ENCODE results near the gene SDK2. TPM values are rescaled to one million over a fixed set of nuclear protein-coding genes. Genes with fewer than 3 reads are reported as not detected.

SDK2 gene
- total and polyA plus RNA-seq, 2 of the 4 experiments (the other 2 are of a cell fraction): under 0.01 to 0.03 TPM

GRCh38 chr17:73516431-73516830, 127.8 kb downstream of the SDK2 start:
- ATAC-seq (ENCODE audit: low read depth): no peak
- intact Hi-C loops (cut with micrococcal nuclease): no loop called here
- WGBS, 2 experiments (ENCODE audit: extremely low coverage in 2 of 2, insufficient read length in 1 of 2): 73% methylated on average over 10 of the region's 11 CpGs; no CpG with 5 or more reads in 1 of the 2 experiments

More at GRCh38 chr17:73516431-73516830, 127.8 kb downstream of the SDK2 start:
- Histone ChIP-seq H4K5ac (ENCODE audit: low read depth, low read length) (no peak overlapping the region), H2BK20ac (ENCODE audit: low read depth, low read length) (no peak overlapping the region), H3K27ac (ENCODE audit: insufficient read depth, low read length) (no peak overlapping the region), H3K4me2 (ENCODE audit: low read depth, low read length) (no peak overlapping the region), H2AFZ (replicated peaks; ENCODE audit: low read length, poor library complexity) (no peak overlapping the region), H4K8ac (ENCODE audit: low read depth in 2 of 2, low read length in 2 of 2) (no peak overlapping the region), H2AK5ac (ENCODE audit: low read depth, low read length) (no peak overlapping the region), H3K9me3 (ENCODE audit: control insufficient read depth, insufficient read depth, low read length) (no peaks in the 10 kb centered on the region), H3K79me1 (ENCODE audit: low read depth in 1 of 2, low read length in 2 of 2) (no peaks in the 10 kb centered on the region), H3K14ac (replicated peaks; ENCODE audit: low read depth, low read length) (no peak overlapping the region), H4K91ac (ENCODE audit: insufficient read depth, low read depth, low read length) (no peak overlapping the region), H2BK15ac (ENCODE audit: low read depth, low read length) (no peak overlapping the region), H3K27me3 (ENCODE audit: control insufficient read depth, insufficient read depth, low read length) (no peaks in the 10 kb centered on the region; the same call in 1 of the 2 replicates), H3K4me1 (ENCODE audit: control insufficient read depth, insufficient read depth, low read length) (no peaks in the 10 kb centered on the region), H3K4me3 (ENCODE audit: insufficient read depth, low read depth, low read length) (no peak overlapping the region), H2AK9ac (replicated peaks; ENCODE audit: low read depth, low read length, poor library complexity) (no peak overlapping the region), H3K18ac (ENCODE audit: low read depth, low read length) (no peak overlapping the region), H2BK120ac (ENCODE audit: low read depth, low read length) (no peak overlapping the region), H4K20me1 (ENCODE audit: insufficient read depth, low read length) (no peaks in the 10 kb centered on the region), H3K9ac (ENCODE audit: low read depth, low read length) (no peak overlapping the region), H3K56ac (ENCODE audit: extremely low read depth, insufficient read depth, low read length) (no peak overlapping the region), H3K4ac (ENCODE audit: low read depth, low read length) (no peak overlapping the region), H2BK5ac (ENCODE audit: low read depth, low read length, poor library complexity, severe bottlenecking) (no peak overlapping the region), H3K9me1 (ENCODE audit: insufficient read depth, low read length) (no peaks in the 10 kb centered on the region), H3K36me3 (ENCODE audit: control insufficient read depth, insufficient read depth, low read length) (no peaks in the 10 kb centered on the region), H3K23ac (ENCODE audit: low read depth, low read length) (no peak overlapping the region)
- POLR2A ChIA-PET (ENCODE audit: unreplicated experiment): no interaction called here
- in situ Hi-C loops (cut with MboI; ENCODE audit: low sequenced_read_pairs) (no loop called here), dilution Hi-C loops (cut with HindIII; ENCODE audit: low sequenced_read_pairs, unreplicated experiment) (no loop called here)
- TF ChIP-seq FOS (IDR thresholded peaks at IDR 0.05; ENCODE audit: low read depth, low read length): no peak
- no peak for TF ChIP-seq ELK1 (IDR thresholded peaks at IDR 0.05; ENCODE audit: borderline replicate concordance, low read depth, low read length)
- TF ChIP-seq RFX5 (IDR thresholded peaks at IDR 0.05; ENCODE audit: low read depth, low read length): no peak
- no peak for TF ChIP-seq RCOR1 (IDR thresholded peaks at IDR 0.05; ENCODE audit: insufficient replicate concordance, low read length)
- TF ChIP-seq MAZ (IDR thresholded peaks at IDR 0.05; ENCODE audit: borderline replicate concordance, low read depth, low read length): no peak
- TF ChIP-seq MXI1 (IDR thresholded peaks at IDR 0.05; ENCODE audit: borderline replicate concordance, low read depth, low read length): no peak
- no peak for TF ChIP-seq CHD1 (IDR thresholded peaks at IDR 0.05; ENCODE audit: low read depth, low read length)
- TF ChIP-seq USF2 (IDR thresholded peaks at IDR 0.05; ENCODE audit: low read depth, low read length): no peak
- no peak for TF ChIP-seq CTCF (conservative IDR thresholded peaks at IDR 0.05; ENCODE audit: low read depth, low read length)
- TF ChIP-seq CEBPB (IDR thresholded peaks at IDR 0.05; ENCODE audit: low read depth, low read length): no peak
- TF ChIP-seq MAFK (IDR thresholded peaks at IDR 0.05; ENCODE audit: low read depth, low read length): no peak
- TF ChIP-seq SMC3 (IDR thresholded peaks at IDR 0.05; ENCODE audit: low read depth, low read length): no peak
- no peak for TF ChIP-seq POLR2A (IDR thresholded peaks at IDR 0.05; ENCODE audit: low read depth, low read length)
- TF ChIP-seq RAD21 (IDR thresholded peaks at IDR 0.05; ENCODE audit: low read length): no peak
- TF ChIP-seq NFE2L2 (IDR thresholded peaks at IDR 0.05; ENCODE audit: low read depth, low read length): no peak
- no peak for TF ChIP-seq BHLHE40 (IDR thresholded peaks at IDR 0.05; ENCODE audit: low read depth, low read length)
- BruUV-seq (replicated peaks): no TSS peak
- CTCF ChIA-PET: no interaction called here
- DNase-seq: no peak
